HepG2 (cell line): ENCODE results near the gene MRNIP. TPM values are rescaled to one million over a fixed set of nuclear protein-coding genes. Genes with fewer than 3 reads are reported as not detected.

Experiments used
- ASH2L ChIP-seq: fragments of 300-600, 200-600 bp; sonication (generic); IDR thresholded peaks from 2 replicates; pipeline ENCODE4 v1.7.0; 2017; ENCODE audit warnings: low read depth, mild to moderate bottlenecking, moderate library complexity, mixed read lengths, low read length; ENCODE audit not compliant: insufficient read length
- HNRNPL ChIP-seq: fragments of 200-400 bp; formaldehyde crosslinking; IDR thresholded peaks from 2 replicates; pipeline ENCODE4 v1.6.1; 2017; ENCODE audit warnings: mild to moderate bottlenecking, low read depth, low read length
- HOMEZ ChIP-seq: IDR thresholded peaks from 2 replicates; pipeline ENCODE4 v1.6.1; 2016; ENCODE audit warnings: low read depth
- KDM5B ChIP-seq: sonication (generic); formaldehyde crosslinking; IDR thresholded peaks from 2 replicates; pipeline ENCODE4 v1.4.0; 2020; ENCODE audit warnings: missing genetic modification reagents, mild to moderate bottlenecking, borderline replicate concordance
- MYC ChIP-seq: sonication (generic); formaldehyde crosslinking; IDR thresholded peaks from 2 replicates; pipeline ENCODE4 v1.9.0; 2021; ENCODE audit warnings: missing genetic modification reagents, borderline replicate concordance
- PHF21A ChIP-seq: sonication (generic); formaldehyde crosslinking; IDR thresholded peaks from 2 replicates; pipeline ENCODE4 v1.5.0; 2020; ENCODE audit warnings: mild to moderate bottlenecking, missing genetic modification reagents
- PHF8 ChIP-seq: sonication (generic); formaldehyde crosslinking; IDR thresholded peaks from 2 replicates; pipeline ENCODE4 v1.5.0; 2020; ENCODE audit warnings: missing genetic modification reagents
- PRMT3 ChIP-seq: sonication (generic); formaldehyde crosslinking; IDR thresholded peaks from 2 replicates; pipeline ENCODE4 v1.8.1; 2022; ENCODE audit warnings: low read depth, mild to moderate bottlenecking, moderate library complexity, missing genetic modification reagents, borderline replicate concordance
- RBFOX2 ChIP-seq: fragments of 200-400 bp; formaldehyde crosslinking; IDR thresholded peaks from 2 replicates; pipeline ENCODE4 v1.6.1; 2017; ENCODE audit warnings: low read depth, mild to moderate bottlenecking, low read length
- SKI ChIP-seq: fragments of 450-650 bp; IDR thresholded peaks from one replicate; pipeline ENCODE4 v1.6.1; 2018; ENCODE audit warnings: mild to moderate bottlenecking; ENCODE audit not compliant: partially characterized antibody
- U2AF2 ChIP-seq: fragments of 200-400 bp; formaldehyde crosslinking; IDR thresholded peaks from 2 replicates; pipeline ENCODE4 v1.6.1; 2017; ENCODE audit warnings: low read depth, mild to moderate bottlenecking, low read length
- ZNF160 ChIP-seq: sonication (generic); formaldehyde crosslinking; IDR thresholded peaks from 2 replicates; pipeline ENCODE4 v1.8.0; 2022; ENCODE audit warnings: mild to moderate bottlenecking, inconsistent platforms, missing genetic modification reagents
- ZNF331 ChIP-seq: sonication (generic); formaldehyde crosslinking; IDR thresholded peaks from 2 replicates; pipeline ENCODE4 v1.4.0; 2020; ENCODE audit warnings: missing genetic modification reagents
- polyA plus RNA-seq, 8 experiments: library from polyadenylated mRNA; depleted of rRNA in 3 of 8; stranded (reverse) in 7 of 8; unstranded in 1 of 8; fragments of >200 nt; fragmentation: Illumina TruSeq in 4 of 8; extraction: Trizol in 4 of 8; gene quantifications; 2 replicates each; pipeline versions ENCODE4 v1.2.1 to v1.2.3, GENCODE V29; 2011 to 2016; ENCODE audit warnings: low read depth in 4 of 8, missing spikeins in 1 of 8, mixed read lengths in 1 of 8; ENCODE audit not compliant: insufficient read depth in 1 of 8
- total RNA-seq, 5 experiments: library from RNA; depleted of rRNA; stranded (reverse); fragments of >200 nt; fragmentation: Illumina TruSeq; extraction: Trizol; gene quantifications; 2 replicates each; pipeline ENCODE4 v1.2.3, GENCODE V29; 2016; ENCODE audit warnings: low read depth in 1 of 5
- TF ChIP-seq, protein P1 (sequence below), 2 experiments: sonication (generic) in 1 of 2; formaldehyde crosslinking in 1 of 2; IDR thresholded peaks; 2 replicates each; pipeline versions ENCODE4 v1.4.0 to v1.6.1; 2018 to 2020; ENCODE audit warnings: missing genetic modification reagents in 2 of 2, borderline replicate concordance in 1 of 2, low read depth in 1 of 2, mild to moderate bottlenecking in 1 of 2, missing biosample characterization in 1 of 2
- TF ChIP-seq, protein P2 (sequence below): sonication (generic); formaldehyde crosslinking; IDR thresholded peaks from 2 replicates; pipeline ENCODE4 v1.4.0; 2020; ENCODE audit warnings: mild to moderate bottlenecking, missing genetic modification reagents

Gene MRNIP
- total and polyA plus RNA-seq, 2 of the 13 experiments (the other 11 are each of a cell fraction or from before 2014, with no cell fraction given), result 15.5 to 34.1 TPM

GRCh38 chr5:179795863-179796833 lies 62.5 kb downstream of the MRNIP start (continued):
- TF ChIP-seq, protein P1, sequence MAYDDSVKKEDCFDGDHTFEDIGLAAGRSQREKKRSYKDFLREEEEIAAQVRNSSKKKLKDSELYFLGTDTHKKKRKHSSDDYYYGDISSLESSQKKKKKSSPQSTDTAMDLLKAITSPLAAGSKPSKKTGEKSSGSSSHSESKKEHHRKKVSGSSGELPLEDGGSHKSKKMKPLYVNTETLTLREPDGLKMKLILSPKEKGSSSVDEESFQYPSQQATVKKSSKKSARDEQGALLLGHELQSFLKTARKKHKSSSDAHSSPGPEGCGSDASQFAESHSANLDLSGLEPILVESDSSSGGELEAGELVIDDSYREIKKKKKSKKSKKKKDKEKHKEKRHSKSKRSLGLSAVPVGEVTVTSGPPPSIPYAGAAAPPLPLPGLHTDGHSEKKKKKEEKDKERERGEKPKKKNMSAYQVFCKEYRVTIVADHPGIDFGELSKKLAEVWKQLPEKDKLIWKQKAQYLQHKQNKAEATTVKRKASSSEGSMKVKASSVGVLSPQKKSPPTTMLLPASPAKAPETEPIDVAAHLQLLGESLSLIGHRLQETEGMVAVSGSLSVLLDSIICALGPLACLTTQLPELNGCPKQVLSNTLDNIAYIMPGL (CRISPR knock-in tag; IDR thresholded peaks at IDR 0.05; ENCODE audit: borderline replicate concordance in 1 of 2, low read depth in 1 of 2), result peak; percentile 81 to 95; a peak in 3 of 4 replicates
- TF ChIP-seq ZNF160 (CRISPR knock-in tag) (no peak; the same call in 1 of the 2 replicates), ASH2L (peak; percentile 50), RBFOX2 (peak; percentile 89), PRMT3 (CRISPR knock-in tag) (0 out of 2 replicates have a peak, but pooled peaks have one; percentile 9), PHF21A (CRISPR knock-in tag) (no peak; the same call in none of the 2 replicates), PHF8 (CRISPR knock-in tag) (peak; percentile 82), ZNF331 (CRISPR knock-in tag) (peak; percentile 34; the same call in 1 of the 2 replicates), KDM5B (CRISPR knock-in tag) (peak; percentile 10; the same call in 1 of the 2 replicates), MYC (CRISPR knock-in tag) (peak; percentile 40; the same call in 1 of the 2 replicates), SKI (peak; percentile 63), U2AF2 (no peak), HOMEZ (CRISPR knock-in tag) (peak; percentile 89; the same call in 1 of the 2 replicates), HNRNPL (peak; percentile 72; the same call in 1 of the 2 replicates)
- TF ChIP-seq, protein P2, sequence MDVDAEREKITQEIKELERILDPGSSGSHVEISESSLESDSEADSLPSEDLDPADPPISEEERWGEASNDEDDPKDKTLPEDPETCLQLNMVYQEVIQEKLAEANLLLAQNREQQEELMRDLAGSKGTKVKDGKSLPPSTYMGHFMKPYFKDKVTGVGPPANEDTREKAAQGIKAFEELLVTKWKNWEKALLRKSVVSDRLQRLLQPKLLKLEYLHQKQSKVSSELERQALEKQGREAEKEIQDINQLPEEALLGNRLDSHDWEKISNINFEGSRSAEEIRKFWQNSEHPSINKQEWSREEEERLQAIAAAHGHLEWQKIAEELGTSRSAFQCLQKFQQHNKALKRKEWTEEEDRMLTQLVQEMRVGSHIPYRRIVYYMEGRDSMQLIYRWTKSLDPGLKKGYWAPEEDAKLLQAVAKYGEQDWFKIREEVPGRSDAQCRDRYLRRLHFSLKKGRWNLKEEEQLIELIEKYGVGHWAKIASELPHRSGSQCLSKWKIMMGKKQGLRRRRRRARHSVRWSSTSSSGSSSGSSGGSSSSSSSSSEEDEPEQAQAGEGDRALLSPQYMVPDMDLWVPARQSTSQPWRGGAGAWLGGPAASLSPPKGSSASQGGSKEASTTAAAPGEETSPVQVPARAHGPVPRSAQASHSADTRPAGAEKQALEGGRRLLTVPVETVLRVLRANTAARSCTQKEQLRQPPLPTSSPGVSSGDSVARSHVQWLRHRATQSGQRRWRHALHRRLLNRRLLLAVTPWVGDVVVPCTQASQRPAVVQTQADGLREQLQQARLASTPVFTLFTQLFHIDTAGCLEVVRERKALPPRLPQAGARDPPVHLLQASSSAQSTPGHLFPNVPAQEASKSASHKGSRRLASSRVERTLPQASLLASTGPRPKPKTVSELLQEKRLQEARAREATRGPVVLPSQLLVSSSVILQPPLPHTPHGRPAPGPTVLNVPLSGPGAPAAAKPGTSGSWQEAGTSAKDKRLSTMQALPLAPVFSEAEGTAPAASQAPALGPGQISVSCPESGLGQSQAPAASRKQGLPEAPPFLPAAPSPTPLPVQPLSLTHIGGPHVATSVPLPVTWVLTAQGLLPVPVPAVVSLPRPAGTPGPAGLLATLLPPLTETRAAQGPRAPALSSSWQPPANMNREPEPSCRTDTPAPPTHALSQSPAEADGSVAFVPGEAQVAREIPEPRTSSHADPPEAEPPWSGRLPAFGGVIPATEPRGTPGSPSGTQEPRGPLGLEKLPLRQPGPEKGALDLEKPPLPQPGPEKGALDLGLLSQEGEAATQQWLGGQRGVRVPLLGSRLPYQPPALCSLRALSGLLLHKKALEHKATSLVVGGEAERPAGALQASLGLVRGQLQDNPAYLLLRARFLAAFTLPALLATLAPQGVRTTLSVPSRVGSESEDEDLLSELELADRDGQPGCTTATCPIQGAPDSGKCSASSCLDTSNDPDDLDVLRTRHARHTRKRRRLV, result peak; percentile 43; the same call in 1 of the 2 replicates
